WTC11 (cell line): ENCODE data around the gene SPDYC. TPM values are rescaled to one million over a fixed set of nuclear protein-coding genes. Genes with fewer than 3 reads are reported as not detected.

ENCODE experiments used
- ATF6 ChIP-seq: sonication (generic); formaldehyde crosslinking; IDR thresholded peaks from 2 replicates; pipeline ENCODE4 v1.8.1; 2023; ENCODE audit warnings: mild to moderate bottlenecking, missing genetic modification reagents
- CBFB ChIP-seq: sonication (generic); formaldehyde crosslinking; IDR thresholded peaks from 2 replicates; pipeline ENCODE4 v1.8.1; 2022; ENCODE audit warnings: mild to moderate bottlenecking, low read depth, missing genetic modification reagents
- ERG ChIP-seq: fragments of 250-450 bp; sonication (Bioruptor Pico); IDR thresholded peaks from 2 replicates; pipeline ENCODE4 v1.8.0; 2021; ENCODE audit warnings: mild to moderate bottlenecking
- FOXJ3 ChIP-seq: sonication (generic); formaldehyde crosslinking; IDR thresholded peaks from 2 replicates; pipeline ENCODE4 v1.9.0; 2021; ENCODE audit warnings: missing genetic modification reagents, mild to moderate bottlenecking, borderline replicate concordance
- FOXP1 ChIP-seq: sonication (generic); formaldehyde crosslinking; IDR thresholded peaks from 2 replicates; pipeline ENCODE4 v1.8.0; 2022; ENCODE audit warnings: missing genetic modification reagents, mild to moderate bottlenecking, moderate library complexity, borderline replicate concordance
- JAZF1 ChIP-seq: fragments of 250-450 bp; sonication (Bioruptor Pico); IDR thresholded peaks from 2 replicates; pipeline ENCODE4 v1.9.0; 2021; ENCODE audit warnings: moderate library complexity, mild to moderate bottlenecking, inconsistent platforms
- MAX ChIP-seq: sonication (generic); formaldehyde crosslinking; IDR thresholded peaks from 2 replicates; pipeline ENCODE4 v1.8.0; 2022; ENCODE audit warnings: mild to moderate bottlenecking, missing genetic modification reagents
- NR2C2 ChIP-seq: sonication (generic); formaldehyde crosslinking; IDR thresholded peaks from 2 replicates; pipeline ENCODE4 v1.8.0; 2022; ENCODE audit warnings: mild to moderate bottlenecking, missing genetic modification reagents
- PRDM15 ChIP-seq: sonication (generic); formaldehyde crosslinking; IDR thresholded peaks from 2 replicates; pipeline ENCODE4 v1.8.0; 2022; ENCODE audit warnings: missing genetic modification reagents
- PREB ChIP-seq: sonication (generic); formaldehyde crosslinking; IDR thresholded peaks from 2 replicates; pipeline ENCODE4 v1.8.1; 2022; ENCODE audit warnings: mild to moderate bottlenecking, missing genetic modification reagents, moderate library complexity, borderline replicate concordance
- PRRX2 ChIP-seq: fragments of 250-450 bp; sonication (Bioruptor Pico); IDR thresholded peaks from 2 replicates; pipeline ENCODE4 v1.8.0; 2021; ENCODE audit warnings: mild to moderate bottlenecking
- SMAD4 ChIP-seq: sonication (generic); formaldehyde crosslinking; IDR thresholded peaks from 2 replicates; pipeline ENCODE4 v1.8.0; 2022; ENCODE audit warnings: mild to moderate bottlenecking, missing genetic modification reagents
- USF1 ChIP-seq: sonication (generic); formaldehyde crosslinking; IDR thresholded peaks from 2 replicates; pipeline ENCODE4 v1.8.0; 2022; ENCODE audit warnings: mild to moderate bottlenecking, missing genetic modification reagents
- ZNF512 ChIP-seq: sonication (generic); formaldehyde crosslinking; IDR thresholded peaks from 2 replicates; pipeline ENCODE4 v1.8.1; 2022; ENCODE audit warnings: missing genetic modification reagents, borderline replicate concordance
- ZNF532 ChIP-seq: fragments of 250-450 bp; sonication (Bioruptor Pico); IDR thresholded peaks from 2 replicates; pipeline ENCODE4 v1.9.0; 2021; ENCODE audit warnings: mild to moderate bottlenecking, borderline replicate concordance
- ZSCAN18 ChIP-seq: fragments of 250-450 bp; sonication (Bioruptor Pico); IDR thresholded peaks from 2 replicates; pipeline ENCODE4 v2.1.2; 2022; ENCODE audit warnings: mild to moderate bottlenecking, moderate library complexity
- total RNA-seq: library from RNA; stranded (reverse); gene quantifications from 3 replicates; pipeline ENCODE4 v1.2.3, GENCODE V29; 2021

Gene SPDYC
- total RNA-seq, 1 experiment from 2014 or later, result 0.35 TPM

GRCh38 chr11:65182258-65183170, 12.5 kb downstream of the SPDYC start (continued):
- no peak for TF ChIP-seq JAZF1
- TF ChIP-seq USF1 (CRISPR knock-in tag), result peak; percentile 81
- no peak for TF ChIP-seq ZNF532 (CRISPR knock-in tag)
- TF ChIP-seq PREB (CRISPR knock-in tag), result no peak
- TF ChIP-seq SMAD4 (CRISPR knock-in tag), result no peak
- TF ChIP-seq NR2C2 (CRISPR knock-in tag), result no peak
- TF ChIP-seq MAX, result peak; percentile 59
- TF ChIP-seq FOXP1 (CRISPR knock-in tag), result no peak
- TF ChIP-seq PRRX2 (CRISPR knock-in tag), result no peak
- TF ChIP-seq CBFB, result no peak
- TF ChIP-seq ZSCAN18 (CRISPR knock-in tag), result no peak
- TF ChIP-seq PRDM15, result peak; percentile 71
- TF ChIP-seq ATF6, result no peak
- TF ChIP-seq FOXJ3 (CRISPR knock-in tag), result no peak
- no peak for TF ChIP-seq ZNF512
- TF ChIP-seq ERG, result no peak
